ENCODE data around the gene IWS1. TPM values are rescaled to one million over a fixed set of nuclear protein-coding genes. Genes with fewer than 3 reads are reported as not detected.

The IWS1 gene
- polyA plus RNA-seq, 3 donors from 2014 or later, result 3.8 to 32.2 (median 13.1) TPM

GRCh38 chr2:127566139-127566417 is 39.8 kb upstream of the IWS1 start:
- Mint-ChIP-seq H3K9me3 (peaks cover 0 to 3% (median 0%) of the 10 kb centered on the region in 6 donors), H3K4me3 (no peak overlapping the region)

GRCh38 chr2:127565261-127566138 is 39.2 kb upstream of the IWS1 start:
- DNase-seq, result no peak
- Mint-ChIP-seq H3K9me3 (peaks cover 0 to 3% (median 0%) of the 10 kb centered on the region in 6 donors), H3K27ac (no peak overlapping the region), H3K27me3 (ENCODE audit: low read depth in 3 of 3) (peaks cover 0 to 6% (median 6%) of the 10 kb centered on the region in 3 donors), H3K4me1 (no peaks in the 10 kb centered on the region), H3K36me3 (no peaks in the 10 kb centered on the region), H3K4me3 (no peak overlapping the region)

More at GRCh38 chr2:127566139-127566417, 39.8 kb upstream of the IWS1 start:
- DNase-seq, result no peak
- Mint-ChIP-seq H3K27ac (no peak overlapping the region), H3K4me1 (no peaks in the 10 kb centered on the region), H3K27me3 (ENCODE audit: low read depth in 3 of 3) (peaks cover 0 to 6% (median 6%) of the 10 kb centered on the region in 3 donors), H3K36me3 (no peaks in the 10 kb centered on the region)

- H3K27me3 Mint-ChIP-seq (ENCODE audit: low read depth in 3 of 3), result peaks cover 0 to 6% (median 6%) of the 10 kb centered on the region in 3 donors
- H3K4me1 Mint-ChIP-seq, result no peaks in the 10 kb centered on the region
- no peak for DNase-seq
- peaks cover 0 to 3% (median 0%) of the 10 kb centered on the region in 6 donors for H3K9me3 Mint-ChIP-seq
- H3K36me3 Mint-ChIP-seq, result no peaks in the 10 kb centered on the region
- H3K4me3 Mint-ChIP-seq, result no peak overlapping the region
- H3K27ac Mint-ChIP-seq, result peak overlapping the region in 1 of 6 donors; percentile 69
Measured at GRCh38 chr2:127564429-127565260, 38.4 kb upstream of the IWS1 start.

GRCh38 chr2:127563458-127564428 is 37.5 kb upstream of the IWS1 start:
- Mint-ChIP-seq H3K27me3 (ENCODE audit: low read depth in 3 of 3) (peaks cover 0 to 9% (median 6%) of the 10 kb centered on the region in 3 donors), H3K27ac (peak overlapping the region in 4 of 6 donors; percentile 61 to 86 (median 68)), H3K36me3 (no peaks in the 10 kb centered on the region), H3K4me3 (peak overlapping the region in 1 of 5 donors; percentile 66), H3K4me1 (no peaks in the 10 kb centered on the region), H3K9me3 (peaks cover 0 to 3% (median 0%) of the 10 kb centered on the region in 6 donors)
- DNase-seq, result peak; percentile 11 to 21 (median 15)

DNA sequence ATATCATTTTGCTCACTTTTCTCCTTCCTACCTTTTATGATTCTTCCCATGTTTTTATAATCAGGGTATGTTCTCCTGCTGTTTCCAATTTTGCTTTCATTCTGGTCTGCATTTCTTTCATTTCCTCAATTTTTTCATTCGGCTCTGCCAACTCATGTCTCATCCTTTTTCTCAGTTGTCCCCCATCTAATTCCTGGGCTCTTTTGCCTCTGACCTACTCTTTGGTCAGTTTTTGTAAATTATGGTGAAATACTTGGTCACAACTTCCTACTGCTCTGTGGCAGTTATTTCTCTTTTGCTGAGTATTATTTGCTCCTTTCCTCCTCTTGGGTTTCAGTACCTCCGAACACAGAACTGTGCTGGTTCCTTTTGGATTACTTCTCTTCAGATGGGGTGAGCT is 36.6 kb upstream of the IWS1 start:
- no peak for DNase-seq
- no peak overlapping the region for H3K4me3 Mint-ChIP-seq
- H3K27ac Mint-ChIP-seq, result peak overlapping the region in 1 of 6 donors; percentile 51

GRCh38 chr2:127561371-127561770 is 35.1 kb upstream of the IWS1 start:
- H3K4me1 Mint-ChIP-seq, result no peaks in the 10 kb centered on the region
- peaks cover 0 to 14% (median 12%) of the 10 kb centered on the region in 3 donors for H3K27me3 Mint-ChIP-seq (ENCODE audit: low read depth in 3 of 3)
- no peak overlapping the region for H3K27ac Mint-ChIP-seq
- no peak for DNase-seq
- no peaks in the 10 kb centered on the region for H3K36me3 Mint-ChIP-seq
- no peak overlapping the region for H3K4me3 Mint-ChIP-seq
- H3K9me3 Mint-ChIP-seq, result peaks cover 0 to 14% (median 10%) of the 10 kb centered on the region in 6 donors

More for the DNA sequence above, 36.6 kb upstream of the IWS1 start:
- H3K27me3 Mint-ChIP-seq (ENCODE audit: low read depth in 3 of 3), result peaks cover 0 to 13% (median 9%) of the 10 kb centered on the region in 3 donors
- H3K4me1 Mint-ChIP-seq, result no peaks in the 10 kb centered on the region
- H3K36me3 Mint-ChIP-seq, result no peaks in the 10 kb centered on the region
- peaks cover 0 to 3% (median 0%) of the 10 kb centered on the region in 6 donors for H3K9me3 Mint-ChIP-seq

- no peaks in the 10 kb centered on the region for H3K4me1 Mint-ChIP-seq
- H3K27ac Mint-ChIP-seq, result no peak overlapping the region
Measured at GRCh38 chr2:127560931-127561280, 34.6 kb upstream of the IWS1 start.

DNA sequence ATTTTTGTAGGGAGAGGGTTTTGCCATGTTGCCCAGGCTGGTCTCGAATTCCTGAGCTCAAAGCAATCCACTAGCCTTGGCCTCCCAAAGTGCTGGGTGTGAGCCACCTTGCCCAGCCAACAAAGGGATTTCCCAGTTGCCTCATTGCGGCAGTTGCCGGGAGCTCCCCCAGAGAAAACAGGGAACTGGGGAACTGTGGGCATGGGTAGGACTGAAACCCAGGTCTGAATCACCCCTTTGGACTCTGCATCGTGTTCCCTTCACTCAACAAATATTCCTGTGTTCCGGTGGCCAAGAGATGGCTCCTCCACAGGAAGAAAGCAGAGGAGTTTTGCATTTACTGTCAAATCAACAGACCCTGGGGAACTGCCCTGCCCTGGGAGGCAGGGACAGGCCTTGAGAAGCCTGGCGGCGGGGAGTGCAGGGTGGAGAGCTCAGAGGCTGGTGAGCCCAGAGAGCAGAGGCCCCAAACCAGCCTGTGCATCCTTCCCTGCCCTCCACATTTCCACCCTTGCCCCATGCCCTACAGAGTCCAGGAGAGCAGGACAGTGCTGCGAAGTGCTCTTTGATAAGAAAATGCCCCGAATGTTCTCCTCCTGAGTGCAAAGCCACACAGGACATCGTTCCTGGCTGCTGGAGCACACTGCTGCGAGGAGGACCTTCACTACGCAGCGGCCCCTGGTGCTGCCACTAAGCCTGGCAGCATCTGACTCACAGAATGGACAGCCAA is 34.1 kb upstream of the IWS1 start:
- Mint-ChIP-seq H3K4me3 (no peak overlapping the region), H3K27ac (no peak overlapping the region), H3K4me1 (no peaks in the 10 kb centered on the region), H3K9me3 (peaks cover 0 to 15% (median 11%) of the 10 kb centered on the region in 6 donors), H3K27me3 (ENCODE audit: low read depth in 3 of 3) (peaks cover 3 to 14% (median 12%) of the 10 kb centered on the region in 3 donors), H3K36me3 (no peaks in the 10 kb centered on the region)
- DNase-seq, result no peak

More at GRCh38 chr2:127560931-127561280, 34.6 kb upstream of the IWS1 start:
- Mint-ChIP-seq H3K9me3 (peaks cover 0 to 15% (median 11%) of the 10 kb centered on the region in 6 donors), H3K27me3 (ENCODE audit: low read depth in 3 of 3) (peaks cover under 1 to 14% (median 12%) of the 10 kb centered on the region in 3 donors), H3K4me3 (no peak overlapping the region), H3K36me3 (no peaks in the 10 kb centered on the region)
- DNase-seq, result no peak

DNA sequence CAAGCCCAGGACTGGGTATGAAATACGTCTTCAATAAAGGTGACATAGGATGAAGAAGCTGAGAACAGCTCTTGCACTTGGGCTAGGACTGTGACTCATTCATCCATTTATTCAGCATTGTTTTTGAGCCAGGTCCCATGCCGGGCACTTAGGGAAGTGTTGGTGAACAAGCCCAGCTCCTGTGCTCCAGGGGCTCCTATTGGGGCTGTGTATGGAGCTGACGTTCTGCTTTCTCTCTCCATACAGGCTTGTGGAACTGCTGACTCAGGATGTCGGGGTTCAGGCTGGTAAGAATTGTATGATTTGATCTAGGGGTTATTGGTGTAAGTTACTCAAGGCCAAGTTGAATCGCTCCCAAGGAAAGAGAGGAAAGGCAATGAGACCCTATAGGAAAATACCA is 33.2 kb upstream of the IWS1 start:
- Mint-ChIP-seq H3K4me3 (no peak overlapping the region), H3K27me3 (ENCODE audit: low read depth in 3 of 3) (peaks cover 3 to 14% (median 12%) of the 10 kb centered on the region in 3 donors), H3K27ac (no peak overlapping the region), H3K4me1 (no peaks in the 10 kb centered on the region), H3K9me3 (peaks cover 0 to 15% (median 11%) of the 10 kb centered on the region in 6 donors), H3K36me3 (no peaks in the 10 kb centered on the region)
- no peak for DNase-seq

- H3K9me3 Mint-ChIP-seq, result peaks cover 0 to 15% (median 11%) of the 10 kb centered on the region in 6 donors
- H3K27me3 Mint-ChIP-seq (ENCODE audit: low read depth in 3 of 3), result peaks cover 3 to 16% (median 10%) of the 10 kb centered on the region in 3 donors
- no peak overlapping the region for H3K4me3 Mint-ChIP-seq
- H3K36me3 Mint-ChIP-seq, result no peaks in the 10 kb centered on the region
- DNase-seq, result no peak
- H3K4me1 Mint-ChIP-seq, result no peaks in the 10 kb centered on the region
- H3K27ac Mint-ChIP-seq, result no peak overlapping the region
Measured at GRCh38 chr2:127558911-127559310, 32.6 kb upstream of the IWS1 start.

- Mint-ChIP-seq H3K27me3 (ENCODE audit: low read depth in 3 of 3) (peaks cover 3 to 9% (median 6%) of the 10 kb centered on the region in 3 donors), H3K27ac (no peak overlapping the region), H3K4me3 (no peak overlapping the region), H3K9me3 (peaks cover 0 to 14% (median 11%) of the 10 kb centered on the region in 6 donors), H3K36me3 (no peaks in the 10 kb centered on the region), H3K4me1 (no peaks in the 10 kb centered on the region)
- DNase-seq, result no peak
Measured at GRCh38 chr2:127552846-127553245, 26.6 kb upstream of the IWS1 start.

DNA sequence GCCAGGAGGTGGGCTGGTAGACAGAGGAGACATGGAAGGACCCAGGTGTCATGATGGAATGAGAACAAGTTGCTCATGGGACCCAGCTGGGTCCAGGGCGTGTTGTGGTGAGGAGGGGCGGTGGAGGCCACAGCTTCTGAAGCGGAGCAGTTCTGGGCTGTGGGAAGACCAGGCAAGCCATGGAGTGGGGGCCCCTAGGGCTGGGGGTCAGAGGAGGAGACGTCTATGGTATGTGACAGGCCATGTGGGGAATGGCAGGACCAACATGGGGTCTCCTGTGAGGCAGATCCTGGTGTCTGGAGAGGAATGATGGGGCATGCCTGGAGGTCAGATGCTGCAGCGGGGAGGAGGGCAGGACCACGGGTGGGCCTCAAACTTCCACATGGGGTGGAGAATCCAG is 26.0 kb upstream of the IWS1 start:
- no peaks in the 10 kb centered on the region for H3K36me3 Mint-ChIP-seq
- H3K27ac Mint-ChIP-seq, result no peak overlapping the region
- peaks cover 0 to 13% (median 10%) of the 10 kb centered on the region in 6 donors for H3K9me3 Mint-ChIP-seq
- H3K4me3 Mint-ChIP-seq, result no peak overlapping the region
- H3K27me3 Mint-ChIP-seq (ENCODE audit: low read depth in 3 of 3), result peaks cover 3 to 12% (median 6%) of the 10 kb centered on the region in 3 donors
- no peak for DNase-seq
- H3K4me1 Mint-ChIP-seq, result no peaks in the 10 kb centered on the region
